A673 (cell line): Measurements from ENCODE around the gene SPO11. TPM values are rescaled to one million over a fixed set of nuclear protein-coding genes. Genes with fewer than 3 reads are reported as not detected.

ENCODE experiments used
- Bru-seq: library from RNA; stranded (reverse); fragments of 400-500 nt; gene quantifications from one replicate; lab custom pipeline; 2021; lab: Mats Ljungman, UMichigan
- BruChase-seq, 2 experiments: library from RNA; stranded (reverse); fragments of 400-500 nt; gene quantifications; one replicate each; lab custom pipeline; 2021; lab: Mats Ljungman, UMichigan
- BruUV-seq: library from RNA; stranded (reverse); fragments of 400-500 nt; replicated peaks from 2 replicates; lab custom pipeline; 2021; lab: Mats Ljungman, UMichigan
- CTCF ChIA-PET: fragments of 300-600 bp; sonication (Branson Sonifier 250); formaldehyde crosslinking; loops from one replicate; lab custom pipeline; 2022; ENCODE audit warnings: antibody characterized with exemption; lab: Charles Lee
- POLR2A ChIA-PET: fragments of 300-600 bp; sonication (Branson Sonifier 250); formaldehyde crosslinking; loops from one replicate; lab custom pipeline; 2022; ENCODE audit warnings: antibody characterized with exemption; ENCODE audit not compliant: low non-redundant PET; lab: Charles Lee
- DNase-seq: peaks from one replicate; pipeline ENCODE4 v3.0.0-alpha.2; 2015; ENCODE audit warnings: low spot score
- H3K27ac ChIP-seq: fragments of 200-600 bp; sonication (generic); 2 replicates; pipeline ENCODE4 v1.5.1; 2016; ENCODE audit warnings: mixed run types, low read depth, mild to moderate bottlenecking, mixed read lengths, antibody characterized with exemption, low read length; ENCODE audit not compliant: poor library complexity, severe bottlenecking
- H3K27me3 ChIP-seq: fragments of 200-600 bp; sonication (generic); replicated peaks from 2 replicates; pipeline ENCODE4 v1.6.1; 2017; ENCODE audit warnings: mixed run types, low read depth, mild to moderate bottlenecking, mixed read lengths, antibody characterized with exemption, low read length; ENCODE audit not compliant: insufficient read depth, poor library complexity
- H3K36me3 ChIP-seq: fragments of 200-600 bp; sonication (generic); 2 replicates; pipeline ENCODE4 v1.6.1; 2016; ENCODE audit warnings: mixed run types, mild to moderate bottlenecking, mixed read lengths, antibody characterized with exemption, low read length; ENCODE audit not compliant: insufficient read depth, poor library complexity, severe bottlenecking
- H3K4me1 ChIP-seq: fragments of 200-600 bp; sonication (generic); 2 replicates; pipeline ENCODE4 v1.6.1; 2017; ENCODE audit warnings: mixed run types, mild to moderate bottlenecking, mixed read lengths, antibody characterized with exemption, low read length; ENCODE audit not compliant: insufficient read depth, poor library complexity, severe bottlenecking
- H3K4me3 ChIP-seq: fragments of 200-600 bp; sonication (generic); 2 replicates; pipeline ENCODE4 v1.5.1; 2016; ENCODE audit warnings: low read depth, mixed run types, mild to moderate bottlenecking, mixed read lengths, low read length; ENCODE audit not compliant: poor library complexity, severe bottlenecking
- H3K9me3 ChIP-seq: fragments of 200-600 bp; sonication (generic); 2 replicates; pipeline ENCODE4 v1.6.1; 2016; ENCODE audit warnings: mixed run types, low read depth, mild to moderate bottlenecking, mixed read lengths, antibody characterized with exemption, low read length; ENCODE audit not compliant: poor library complexity, severe bottlenecking
- EZH2 ChIP-seq: fragments of 200-600 bp; sonication (generic); IDR thresholded peaks from 2 replicates; pipeline ENCODE4 v1.6.1; 2017; ENCODE audit warnings: borderline replicate concordance, low read depth, mild to moderate bottlenecking, mixed read lengths, antibody characterized with exemption, low read length; ENCODE audit not compliant: poor library complexity, severe bottlenecking
- intact Hi-C: fragments of 100-400 bp; cut with micrococcal nuclease; formaldehyde crosslinking; loops from one replicate; pipeline ENCODE4 v1.10.0; 2022; ENCODE audit not compliant: unreplicated experiment
- long read RNA-seq: library from polyadenylated mRNA; stranded (forward); transcript quantifications from one replicate; pipeline ENCODE4 v2.0.0, GENCODE V29; 2022
- total RNA-seq: library from RNA; stranded (reverse); gene quantifications from 2 replicates; pipeline ENCODE4 v1.2.3, GENCODE V29; 2021
- TF ChIP-seq, protein P1 (sequence below): fragments of 300-800, 200-600 bp; sonication (generic); conservative IDR thresholded peaks from 2 replicates; pipeline ENCODE4 v1.5.1; 2017; ENCODE audit warnings: low read depth, mild to moderate bottlenecking, antibody characterized with exemption, low read length, moderate library complexity, mixed read lengths

SPO11 gene
- not detected in 2 replicates for total RNA-seq
- Bru-seq, nascent RNA = not detected
- not detected for BruChase-seq, experiment 1, labeled RNA remaining after a 2-hour chase
- not detected for BruChase-seq, experiment 2, labeled RNA remaining after a 6-hour chase
- long read RNA-seq = 0 reads

DNA sequence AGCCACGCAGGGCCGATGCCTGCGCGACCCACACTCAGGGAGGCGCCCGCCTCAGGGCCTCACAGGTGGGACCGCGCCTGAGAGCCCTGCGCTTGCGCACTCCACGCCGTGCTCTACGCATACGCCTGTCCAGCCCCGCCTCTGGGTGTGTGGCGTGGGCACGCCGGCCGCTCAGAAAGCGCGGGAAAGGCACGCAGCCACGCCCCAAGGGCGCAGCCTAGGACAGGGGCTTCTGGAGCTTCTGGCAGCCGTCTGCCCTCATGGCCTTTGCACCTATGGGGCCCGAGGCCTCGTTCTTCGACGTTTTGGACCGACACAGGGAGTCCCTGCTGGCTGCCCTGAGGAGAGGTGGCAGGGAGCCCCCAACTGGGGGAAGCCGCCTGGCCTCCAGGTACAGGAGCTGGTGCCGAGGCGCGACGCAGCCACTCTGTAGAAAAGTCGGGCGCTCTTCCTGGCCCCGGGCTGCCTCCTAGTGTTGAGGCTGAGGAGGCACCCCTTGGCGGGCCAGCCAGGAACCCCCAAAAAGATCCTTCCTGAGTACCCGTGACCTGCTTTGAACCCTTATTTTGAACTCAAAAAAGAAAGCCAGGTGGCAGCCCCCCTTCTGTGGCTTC, at the start of gene SPO11:
SPO11 (plus strand) TSS at position 196 of the 614 bp plus-strand sequence; CDS start at position 261, 65 bp downstream.
- ChIA-PET POLR2A (no interaction called here), CTCF (no interaction called here)
- Histone ChIP-seq H3K9me3 (no peaks in the 10 kb centered on the region), H3K27ac (no peak within 1 kb of the TSS), H3K4me3 (no peak within 1 kb of the TSS), H3K4me1 (no peaks in the 10 kb centered on the region), H3K27me3 (peaks cover 54% of the 10 kb centered on the region), H3K36me3 (no peaks in the 10 kb centered on the region)
- intact Hi-C loops = no loop called here
- no TSS peak for BruUV-seq
- no peak for DNase-seq
- TF ChIP-seq EZH2 = no peak
- TF ChIP-seq, protein P1, sequence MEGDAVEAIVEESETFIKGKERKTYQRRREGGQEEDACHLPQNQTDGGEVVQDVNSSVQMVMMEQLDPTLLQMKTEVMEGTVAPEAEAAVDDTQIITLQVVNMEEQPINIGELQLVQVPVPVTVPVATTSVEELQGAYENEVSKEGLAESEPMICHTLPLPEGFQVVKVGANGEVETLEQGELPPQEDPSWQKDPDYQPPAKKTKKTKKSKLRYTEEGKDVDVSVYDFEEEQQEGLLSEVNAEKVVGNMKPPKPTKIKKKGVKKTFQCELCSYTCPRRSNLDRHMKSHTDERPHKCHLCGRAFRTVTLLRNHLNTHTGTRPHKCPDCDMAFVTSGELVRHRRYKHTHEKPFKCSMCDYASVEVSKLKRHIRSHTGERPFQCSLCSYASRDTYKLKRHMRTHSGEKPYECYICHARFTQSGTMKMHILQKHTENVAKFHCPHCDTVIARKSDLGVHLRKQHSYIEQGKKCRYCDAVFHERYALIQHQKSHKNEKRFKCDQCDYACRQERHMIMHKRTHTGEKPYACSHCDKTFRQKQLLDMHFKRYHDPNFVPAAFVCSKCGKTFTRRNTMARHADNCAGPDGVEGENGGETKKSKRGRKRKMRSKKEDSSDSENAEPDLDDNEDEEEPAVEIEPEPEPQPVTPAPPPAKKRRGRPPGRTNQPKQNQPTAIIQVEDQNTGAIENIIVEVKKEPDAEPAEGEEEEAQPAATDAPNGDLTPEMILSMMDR = peak; percentile 58

- Histone ChIP-seq H3K4me1 (no peaks in the 10 kb centered on the region), H3K4me3 (no peak overlapping the region), H3K36me3 (no peaks in the 10 kb centered on the region), H3K27me3 (peaks cover 28% of the 10 kb centered on the region), H3K9me3 (no peaks in the 10 kb centered on the region), H3K27ac (no peak overlapping the region)
- no TSS peak for BruUV-seq
- intact Hi-C loops = no loop called here
- TF ChIP-seq, protein P1 = no peak
- no peak for TF ChIP-seq EZH2
- DNase-seq = no peak
- ChIA-PET POLR2A (interaction anchor here (0.6 kb wide), 1 partner anchor 117 kb away, joined by 3 read pairs; no protein-coding TSS in a partner anchor), CTCF (no interaction called here)
Measured at GRCh38 chr20:57280221-57280620, 49.4 kb upstream of the SPO11 start.

- intact Hi-C loops = no loop called here
- Histone ChIP-seq H3K27ac (no peak overlapping the region), H3K9me3 (no peaks in the 10 kb centered on the region), H3K4me3 (no peak overlapping the region), H3K27me3 (peaks cover 40% of the 10 kb centered on the region), H3K4me1 (no peaks in the 10 kb centered on the region), H3K36me3 (no peaks in the 10 kb centered on the region)
- CTCF ChIA-PET = interaction anchor here (0.6 kb wide), 1 partner anchor 66 kb away, joined by 3 read pairs; no protein-coding TSS in a partner anchor
- POLR2A ChIA-PET = no interaction called here
- no TSS peak for BruUV-seq
- TF ChIP-seq, protein P1 = no peak
- no peak for TF ChIP-seq EZH2
- DNase-seq = no peak
Measured at GRCh38 chr20:57281900-57282299, 47.7 kb upstream of the SPO11 start.
